Measurements from ENCODE around the gene ZNF750. TPM values are rescaled to one million over a fixed set of nuclear protein-coding genes. Genes with fewer than 3 reads are reported as not detected.
A peak's percentile ranks its signal among the peaks of the same experiment; 100 is the strongest.

The ZNF750 gene
- total and polyA plus RNA-seq, 10 donors: 0.05 to 0.16 (median 0.13) TPM; not detected in 5

- Histone ChIP-seq H3K27ac (no peak overlapping the region), H3K27me3 (replicated peaks in 1 of 7) (no peaks in the 10 kb centered on the region), H3K4me1 (peaks cover 46 to 92% (median 68%) of the 10 kb centered on the region in 6 donors), H3K36me3 (peaks cover 0 to 15% (median 0%) of the 10 kb centered on the region in 6 donors), H3K9me3 (no peaks in the 10 kb centered on the region), H3K4me3 (no peak overlapping the region)
- TF ChIP-seq, protein P1, sequence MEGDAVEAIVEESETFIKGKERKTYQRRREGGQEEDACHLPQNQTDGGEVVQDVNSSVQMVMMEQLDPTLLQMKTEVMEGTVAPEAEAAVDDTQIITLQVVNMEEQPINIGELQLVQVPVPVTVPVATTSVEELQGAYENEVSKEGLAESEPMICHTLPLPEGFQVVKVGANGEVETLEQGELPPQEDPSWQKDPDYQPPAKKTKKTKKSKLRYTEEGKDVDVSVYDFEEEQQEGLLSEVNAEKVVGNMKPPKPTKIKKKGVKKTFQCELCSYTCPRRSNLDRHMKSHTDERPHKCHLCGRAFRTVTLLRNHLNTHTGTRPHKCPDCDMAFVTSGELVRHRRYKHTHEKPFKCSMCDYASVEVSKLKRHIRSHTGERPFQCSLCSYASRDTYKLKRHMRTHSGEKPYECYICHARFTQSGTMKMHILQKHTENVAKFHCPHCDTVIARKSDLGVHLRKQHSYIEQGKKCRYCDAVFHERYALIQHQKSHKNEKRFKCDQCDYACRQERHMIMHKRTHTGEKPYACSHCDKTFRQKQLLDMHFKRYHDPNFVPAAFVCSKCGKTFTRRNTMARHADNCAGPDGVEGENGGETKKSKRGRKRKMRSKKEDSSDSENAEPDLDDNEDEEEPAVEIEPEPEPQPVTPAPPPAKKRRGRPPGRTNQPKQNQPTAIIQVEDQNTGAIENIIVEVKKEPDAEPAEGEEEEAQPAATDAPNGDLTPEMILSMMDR (IDR thresholded peaks at IDR 0.05 in 8 of 11, conservative IDR thresholded peaks at IDR 0.05 in 3 of 11): no peak
- no peak for TF ChIP-seq POLR2A (IDR thresholded peaks at IDR 0.05)
- TF ChIP-seq POLR2AphosphoS5 (IDR thresholded peaks at IDR 0.05): no peak
- intact Hi-C loops (cut with DNase I; ENCODE audit: low total_unique reads): no loop called here
- peak; percentile 54 for DNase-seq
- WGBS, 5 donors: 82 to 93% (median 87%) methylated on average over 8 of the region's 8 CpGs
Measured at GRCh38 chr17:82862191-82862590, 22.4 kb upstream of the ZNF750 start.

DNA sequence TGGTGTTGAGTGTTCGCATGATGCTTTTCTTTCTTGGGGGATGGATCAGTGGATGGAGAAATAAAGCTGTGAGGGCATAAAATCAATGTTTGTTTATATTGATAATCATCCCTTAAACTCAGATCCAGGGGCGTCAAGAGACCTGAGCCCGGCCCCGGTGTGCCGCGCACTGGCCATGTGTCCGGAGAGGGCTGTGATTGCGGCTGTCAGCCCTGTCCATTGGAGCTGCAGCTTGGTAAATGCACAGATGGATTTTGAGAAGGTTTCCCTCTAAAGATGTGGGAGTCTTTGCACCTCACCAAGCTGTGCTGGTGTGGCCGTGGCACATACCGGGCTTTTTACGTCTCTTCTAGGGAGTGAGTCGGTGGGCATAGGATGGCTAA is 21.6 kb upstream of the ZNF750 start:
- 95 to 98% (median 98%) methylated on average over 12 of the region's 12 CpGs for WGBS, 5 donors
- H3K27me3 ChIP-seq (replicated peaks in 1 of 7): no peaks in the 10 kb centered on the region
- DNase-seq: peak; percentile 64
- H3K4me3 ChIP-seq: no peak overlapping the region
- TF ChIP-seq, protein P1 (IDR thresholded peaks at IDR 0.05 in 8 of 11, conservative IDR thresholded peaks at IDR 0.05 in 3 of 11): no peak
- TF ChIP-seq POLR2AphosphoS5 (IDR thresholded peaks at IDR 0.05) (no peak), POLR2A (IDR thresholded peaks at IDR 0.05) (no peak)
- H3K27ac ChIP-seq: no peak overlapping the region
- peaks cover 46 to 84% (median 61%) of the 10 kb centered on the region in 6 donors for H3K4me1 ChIP-seq
- intact Hi-C loops (cut with DNase I; ENCODE audit: low total_unique reads): no loop called here
- H3K9me3 ChIP-seq: no peaks in the 10 kb centered on the region
- peaks cover 0 to 8% (median 0%) of the 10 kb centered on the region in 6 donors for H3K36me3 ChIP-seq

DNA sequence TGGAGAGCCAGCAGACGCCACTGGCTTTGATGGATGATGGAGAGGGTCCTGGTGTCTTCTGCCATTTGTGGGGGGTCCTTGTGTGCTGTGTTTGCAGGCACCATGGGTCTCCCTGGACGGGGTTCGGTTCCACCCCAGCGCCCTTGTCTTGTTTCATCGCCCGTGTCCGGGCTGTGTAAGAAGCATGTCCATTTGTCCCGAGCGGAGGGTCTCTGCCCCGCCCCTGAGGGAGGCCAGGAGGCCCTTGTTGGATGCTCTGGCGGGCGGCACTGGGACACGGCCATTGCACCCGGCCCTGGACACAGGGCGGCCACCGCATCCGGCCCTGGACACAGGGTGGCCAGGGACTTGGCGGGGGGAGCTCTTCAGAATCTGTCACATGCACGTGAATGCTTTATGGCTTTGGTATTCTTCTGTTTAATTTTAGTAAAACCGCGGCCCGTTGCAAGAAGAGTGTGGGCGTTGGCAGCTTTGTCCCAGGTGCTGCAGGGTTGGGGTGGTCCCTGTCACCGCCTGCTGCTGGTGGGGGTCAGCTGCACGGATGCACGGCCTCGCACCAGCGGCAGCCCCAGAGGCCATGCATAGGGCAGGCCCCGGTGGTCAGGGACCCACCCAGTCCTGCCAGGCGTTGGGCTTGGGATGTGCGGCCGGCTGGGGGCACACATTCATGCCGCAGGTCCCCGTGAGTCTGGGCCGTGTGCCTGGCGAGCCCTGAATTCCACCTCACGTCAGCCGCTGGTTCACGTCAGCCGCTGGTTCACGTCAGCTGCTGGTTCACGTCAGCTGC is 21.0 kb upstream of the ZNF750 start:
- Histone ChIP-seq H3K4me3 (peak overlapping the region in 4 of 8 donors; percentile 3 to 53 (median 20)), H3K36me3 (peaks cover 0 to 7% (median 0%) of the 10 kb centered on the region in 6 donors), H3K27me3 (replicated peaks in 1 of 7) (no peaks in the 10 kb centered on the region), H3K9me3 (no peaks in the 10 kb centered on the region), H3K4me1 (peaks cover 46 to 78% (median 56%) of the 10 kb centered on the region in 6 donors), H3K27ac (peak overlapping the region; percentile 55 to 87 (median 78))
- DNase-seq: peak; percentile 79
- TF ChIP-seq, protein P1 (IDR thresholded peaks at IDR 0.05 in 8 of 11, conservative IDR thresholded peaks at IDR 0.05 in 3 of 11): no peak
- TF ChIP-seq POLR2AphosphoS5 (IDR thresholded peaks at IDR 0.05) (peak in 1 of 3 donors; percentile 16), POLR2A (IDR thresholded peaks at IDR 0.05) (no peak)
- WGBS, 5 donors: 78 to 87% (median 84%) methylated on average over 38 to 42 of the region's 42 CpGs
- intact Hi-C loops (cut with DNase I; ENCODE audit: low total_unique reads): no loop called here

All from spleen (tissue), 11 donors.